ENCODE data around the gene SLC27A2. TPM values are rescaled to one million over a fixed set of nuclear protein-coding genes. Genes with fewer than 3 reads are reported as not detected.
A peak's percentile ranks its signal among the peaks of the same experiment; 100 is the strongest.

The SLC27A2 gene
- total RNA-seq, 3 donors from 2014 or later (not counting 1 experiment from before 2014, with no cell fraction given), result 0.47 to 2.7 (median 0.50) TPM

- no peaks in the 10 kb centered on the region for H3K27me3 ChIP-seq (ENCODE audit: control insufficient read depth, insufficient read depth, low read length)
- Mint-ChIP-seq H3K4me3 (no peak overlapping the region), H3K4me1 (peaks cover 0 to 5% of the 10 kb centered on the region in 2 donors), H3K36me3 (no peaks in the 10 kb centered on the region), H3K27ac (peak overlapping the region in 1 of 2 donors; percentile 4), H3K27me3 (ENCODE audit: low read depth in 2 of 2) (no peaks in the 10 kb centered on the region), H3K9me3 (no peaks in the 10 kb centered on the region)
- ATAC-seq (no peak), DNase-seq (no peak)
- no peaks in the 10 kb centered on the region for H3K4me1 ChIP-seq (ENCODE audit: control insufficient read depth, insufficient read depth, low read length)
- H3K36me3 ChIP-seq (ENCODE audit: control insufficient read depth, insufficient read depth, low read length), result no peaks in the 10 kb centered on the region
- H3K9me3 ChIP-seq (ENCODE audit: control insufficient read depth, insufficient read depth, low read length), result no peaks in the 10 kb centered on the region
- WGBS (ENCODE audit: insufficient coverage), result 73% methylated on average over 4 of the region's 6 CpGs
- H3K4me3 ChIP-seq (ENCODE audit: low read length), result no peak overlapping the region
- no peak overlapping the region for H3K27ac ChIP-seq (ENCODE audit: low read length)
- intact Hi-C loops (cut with micrococcal nuclease), result loop anchor here (1.0 kb wide), 3 partner anchors 141 to 1283 kb away; no protein-coding TSS in a partner anchor
- no peak for TF ChIP-seq CTCF (IDR thresholded peaks at IDR 0.05)
Observed at GRCh38 chr15:50144341-50145120, 37.5 kb upstream of the SLC27A2 start.

GRCh38 chr15:50145451-50145872 is 36.5 kb upstream of the SLC27A2 start:
- peak; percentile 81 for TF ChIP-seq CTCF (IDR thresholded peaks at IDR 0.05)

GRCh38 chr15:50146632-50147031 is 35.4 kb upstream of the SLC27A2 start:
- ATAC-seq (no peak), DNase-seq (no peak)
- Histone ChIP-seq H3K27me3 (ENCODE audit: control insufficient read depth, insufficient read depth, low read length) (no peaks in the 10 kb centered on the region), H3K27ac (ENCODE audit: low read length) (no peak overlapping the region), H3K36me3 (ENCODE audit: control insufficient read depth, insufficient read depth, low read length) (no peaks in the 10 kb centered on the region), H3K4me3 (ENCODE audit: low read length) (no peak overlapping the region), H3K4me1 (ENCODE audit: control insufficient read depth, insufficient read depth, low read length) (no peaks in the 10 kb centered on the region), H3K9me3 (ENCODE audit: control insufficient read depth, insufficient read depth, low read length) (no peaks in the 10 kb centered on the region)
- peaks cover 0 to 5% of the 10 kb centered on the region in 2 donors for H3K4me1 Mint-ChIP-seq
- 100% methylated on average over 1 of the region's 2 CpGs for WGBS (ENCODE audit: insufficient coverage)
- H3K27ac Mint-ChIP-seq, result no peak overlapping the region
- no peak overlapping the region for H3K4me3 Mint-ChIP-seq
- TF ChIP-seq CTCF (IDR thresholded peaks at IDR 0.05), result no peak
- intact Hi-C loops (cut with micrococcal nuclease), result no loop called here
- no peaks in the 10 kb centered on the region for H3K9me3 Mint-ChIP-seq
- H3K27me3 Mint-ChIP-seq (ENCODE audit: low read depth in 2 of 2), result no peaks in the 10 kb centered on the region
- H3K36me3 Mint-ChIP-seq, result no peaks in the 10 kb centered on the region

More at GRCh38 chr15:50145451-50145872, 36.5 kb upstream of the SLC27A2 start:
- ATAC-seq, result peak; percentile 56 to 67 (median 62)
- no peaks in the 10 kb centered on the region for H3K4me1 ChIP-seq (ENCODE audit: control insufficient read depth, insufficient read depth, low read length)
- no peak overlapping the region for H3K27ac ChIP-seq (ENCODE audit: low read length)
- H3K36me3 ChIP-seq (ENCODE audit: control insufficient read depth, insufficient read depth, low read length), result no peaks in the 10 kb centered on the region
- H3K9me3 Mint-ChIP-seq, result no peaks in the 10 kb centered on the region
- peaks cover 0 to 5% of the 10 kb centered on the region in 2 donors for H3K4me1 Mint-ChIP-seq
- H3K27ac Mint-ChIP-seq, result no peak overlapping the region
- H3K9me3 ChIP-seq (ENCODE audit: control insufficient read depth, insufficient read depth, low read length), result no peaks in the 10 kb centered on the region
- no peaks in the 10 kb centered on the region for H3K27me3 Mint-ChIP-seq (ENCODE audit: low read depth in 2 of 2)
- H3K4me3 Mint-ChIP-seq, result no peak overlapping the region
- H3K4me3 ChIP-seq (ENCODE audit: low read length), result no peak overlapping the region
- DNase-seq, result peak in 1 of 2 donors; percentile 71
- H3K36me3 Mint-ChIP-seq, result no peaks in the 10 kb centered on the region
- intact Hi-C loops (cut with micrococcal nuclease), result loop anchor here (1.0 kb wide), 3 partner anchors 142 to 1284 kb away; no protein-coding TSS in a partner anchor
- H3K27me3 ChIP-seq (ENCODE audit: control insufficient read depth, insufficient read depth, low read length), result no peaks in the 10 kb centered on the region
- 7% methylated on average over 1 of the region's 2 CpGs for WGBS (ENCODE audit: insufficient coverage)
